ENCODE measurements around the gene CNIH1. TPM values are rescaled to one million over a fixed set of nuclear protein-coding genes. Genes with fewer than 3 reads are reported as not detected.
A peak's percentile ranks its signal among the peaks of the same experiment; 100 is the strongest.

CNIH1 gene
- total and polyA plus RNA-seq, 2 of the 13 experiments (the other 11 are each of a cell fraction or from before 2014, with no cell fraction given): 166 to 421 TPM

GRCh38 chr14:54488646-54489317 is 47.6 kb upstream of the CNIH1 start, which contains the start of gene GMFB:
Gene GMFB (minus strand): TSS chr14:54488980. CDS start chr14:54488927, 53 bp downstream.
- Histone ChIP-seq H3K4me2 (ENCODE audit: low read depth, low read length) (peak within 1 kb of the TSS; percentile 99), H3K4me3 (replicated peaks in 1 of 3; ENCODE audit: insufficient read depth in 1 of 3, low read depth in 2 of 3, low read length in 3 of 3) (peak within 1 kb of the TSS; percentile 90 to 99 (median 94)), H3K27ac (ENCODE audit: extremely low read length, insufficient read depth, low read length) (peak within 1 kb of the TSS; percentile 94), H3K4me1 (ENCODE audit: insufficient read depth, low read length) (peaks cover 65% of the 10 kb centered on the region), H3K27me3 (ENCODE audit: control insufficient read depth in 1 of 2, insufficient read depth in 2 of 2, low read length in 2 of 2) (no peaks in the 10 kb centered on the region; a peak in 1 of 5 replicates), H3K79me2 (ENCODE audit: insufficient read depth, low read length) (peaks cover 49% of the 10 kb centered on the region), H3K36me3 (replicated peaks in 1 of 2; ENCODE audit: control insufficient read depth in 1 of 2, insufficient read depth in 2 of 2, low read length in 2 of 2) (no peaks in the 10 kb centered on the region), H3K9ac (ENCODE audit: insufficient read depth, low read depth, low read length) (peak within 1 kb of the TSS; percentile 93), H3K9me3 (ENCODE audit: low read length) (no peaks in the 10 kb centered on the region), H2AFZ (ENCODE audit: low read length) (peak within 1 kb of the TSS; percentile 100), H4K20me1 (ENCODE audit: insufficient read depth, low read length) (peaks cover 8% of the 10 kb centered on the region)
- DNase-seq (ENCODE audit: low spot score) (peak; percentile 80), ATAC-seq (peak; percentile 95), FAIRE-seq (no peak)
- under 1% methylated on average over 25 of the region's 51 CpGs for WGBS (ENCODE audit: low lambda C conversion rate)
- POLR2A ChIA-PET: interaction anchor here (0.9 to 3.0 kb wide), 13 partner anchors 10 to 1803 kb away, joined by 3 to 19 read pairs (median 4); partner anchors contain the start of gene CGRRF1
- BruUV-seq (replicated peaks): no TSS peak
- in situ Hi-C loops (cut with HindIII; ENCODE audit: extremely low pct_ligation_motif_present, low pct_unique_long_range_greater_than_20kb): loop anchor here (10.0 kb wide), 1 partner anchor 124 kb away; no protein-coding TSS in a partner anchor
- CTCF ChIA-PET (ENCODE audit: low intra/inter-chr PET ratio, low total read pairs): no interaction called here
- intact Hi-C loops (cut with micrococcal nuclease; ENCODE audit: unreplicated experiment): loop anchor here (1.0 to 5.0 kb wide), 3 partner anchors 10 to 121 kb away; partner anchors contain the start of gene CNIH1
- no peak for TF ChIP-seq HINFP (CRISPR knock-in tag; IDR thresholded peaks at IDR 0.05; ENCODE audit: low read depth)
- TF ChIP-seq ZNF549 (CRISPR knock-in tag; IDR thresholded peaks at IDR 0.05): no peak
- TF ChIP-seq, protein P1, sequence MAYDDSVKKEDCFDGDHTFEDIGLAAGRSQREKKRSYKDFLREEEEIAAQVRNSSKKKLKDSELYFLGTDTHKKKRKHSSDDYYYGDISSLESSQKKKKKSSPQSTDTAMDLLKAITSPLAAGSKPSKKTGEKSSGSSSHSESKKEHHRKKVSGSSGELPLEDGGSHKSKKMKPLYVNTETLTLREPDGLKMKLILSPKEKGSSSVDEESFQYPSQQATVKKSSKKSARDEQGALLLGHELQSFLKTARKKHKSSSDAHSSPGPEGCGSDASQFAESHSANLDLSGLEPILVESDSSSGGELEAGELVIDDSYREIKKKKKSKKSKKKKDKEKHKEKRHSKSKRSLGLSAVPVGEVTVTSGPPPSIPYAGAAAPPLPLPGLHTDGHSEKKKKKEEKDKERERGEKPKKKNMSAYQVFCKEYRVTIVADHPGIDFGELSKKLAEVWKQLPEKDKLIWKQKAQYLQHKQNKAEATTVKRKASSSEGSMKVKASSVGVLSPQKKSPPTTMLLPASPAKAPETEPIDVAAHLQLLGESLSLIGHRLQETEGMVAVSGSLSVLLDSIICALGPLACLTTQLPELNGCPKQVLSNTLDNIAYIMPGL (CRISPR knock-in tag; IDR thresholded peaks at IDR 0.05; ENCODE audit: borderline replicate concordance in 1 of 2, low read depth in 1 of 2): peak; percentile 80
- peak; percentile 69 for TF ChIP-seq ZNF431 (CRISPR knock-in tag; IDR thresholded peaks at IDR 0.05; ENCODE audit: borderline replicate concordance, low read depth)
- TF ChIP-seq FOSL1 (CRISPR knock-in tag; IDR thresholded peaks at IDR 0.05; ENCODE audit: borderline replicate concordance): no peak
- TF ChIP-seq, protein P2, sequence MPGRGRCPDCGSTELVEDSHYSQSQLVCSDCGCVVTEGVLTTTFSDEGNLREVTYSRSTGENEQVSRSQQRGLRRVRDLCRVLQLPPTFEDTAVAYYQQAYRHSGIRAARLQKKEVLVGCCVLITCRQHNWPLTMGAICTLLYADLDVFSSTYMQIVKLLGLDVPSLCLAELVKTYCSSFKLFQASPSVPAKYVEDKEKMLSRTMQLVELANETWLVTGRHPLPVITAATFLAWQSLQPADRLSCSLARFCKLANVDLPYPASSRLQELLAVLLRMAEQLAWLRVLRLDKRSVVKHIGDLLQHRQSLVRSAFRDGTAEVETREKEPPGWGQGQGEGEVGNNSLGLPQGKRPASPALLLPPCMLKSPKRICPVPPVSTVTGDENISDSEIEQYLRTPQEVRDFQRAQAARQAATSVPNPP (CRISPR knock-in tag; IDR thresholded peaks at IDR 0.05): 0 out of 2 replicates have a peak, but pooled peaks have one; percentile 68
- TF ChIP-seq ZNF354B (CRISPR knock-in tag; IDR thresholded peaks at IDR 0.05): no peak
- TF ChIP-seq, protein P3, sequence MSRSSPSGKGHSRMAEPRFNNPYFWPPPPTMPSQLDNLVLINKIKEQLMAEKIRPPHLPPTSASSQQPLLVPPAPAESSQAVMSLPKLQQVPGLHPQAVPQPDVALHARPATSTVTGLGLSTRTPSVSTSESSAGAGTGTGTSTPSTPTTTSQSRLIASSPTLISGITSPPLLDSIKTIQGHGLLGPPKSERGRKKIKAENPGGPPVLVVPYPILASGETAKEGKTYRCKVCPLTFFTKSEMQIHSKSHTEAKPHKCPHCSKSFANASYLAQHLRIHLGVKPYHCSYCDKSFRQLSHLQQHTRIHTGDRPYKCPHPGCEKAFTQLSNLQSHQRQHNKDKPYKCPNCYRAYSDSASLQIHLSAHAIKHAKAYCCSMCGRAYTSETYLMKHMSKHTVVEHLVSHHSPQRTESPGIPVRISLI (CRISPR knock-in tag; IDR thresholded peaks at IDR 0.05; ENCODE audit: borderline replicate concordance): peak; percentile 99
- TF ChIP-seq, protein P4, sequence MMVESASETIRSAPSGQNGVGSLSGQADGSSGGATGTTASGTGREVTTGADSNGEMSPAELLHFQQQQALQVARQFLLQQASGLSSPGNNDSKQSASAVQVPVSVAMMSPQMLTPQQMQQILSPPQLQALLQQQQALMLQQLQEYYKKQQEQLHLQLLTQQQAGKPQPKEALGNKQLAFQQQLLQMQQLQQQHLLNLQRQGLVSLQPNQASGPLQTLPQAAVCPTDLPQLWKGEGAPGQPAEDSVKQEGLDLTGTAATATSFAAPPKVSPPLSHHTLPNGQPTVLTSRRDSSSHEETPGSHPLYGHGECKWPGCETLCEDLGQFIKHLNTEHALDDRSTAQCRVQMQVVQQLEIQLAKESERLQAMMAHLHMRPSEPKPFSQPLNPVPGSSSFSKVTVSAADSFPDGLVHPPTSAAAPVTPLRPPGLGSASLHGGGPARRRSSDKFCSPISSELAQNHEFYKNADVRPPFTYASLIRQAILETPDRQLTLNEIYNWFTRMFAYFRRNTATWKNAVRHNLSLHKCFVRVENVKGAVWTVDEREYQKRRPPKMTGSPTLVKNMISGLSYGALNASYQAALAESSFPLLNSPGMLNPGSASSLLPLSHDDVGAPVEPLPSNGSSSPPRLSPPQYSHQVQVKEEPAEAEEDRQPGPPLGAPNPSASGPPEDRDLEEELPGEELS (CRISPR knock-in tag; IDR thresholded peaks at IDR 0.05): peak; percentile 44; the same call in 1 of the 2 replicates
- peak; percentile 93 for TF ChIP-seq ARNTL (CRISPR knock-in tag; IDR thresholded peaks at IDR 0.05)
- TF ChIP-seq SALL2 (CRISPR knock-in tag; IDR thresholded peaks at IDR 0.05): peak; percentile 79; the same call in 1 of the 2 replicates

Measured in HepG2 (cell line).